HepG2 (cell line): ENCODE measurements around the gene CISD3. TPM values are rescaled to one million over a fixed set of nuclear protein-coding genes. Genes with fewer than 3 reads are reported as not detected.

Experiments
- ARNTL ChIP-seq: sonication (generic); formaldehyde crosslinking; IDR thresholded peaks from 2 replicates; pipeline ENCODE4 v1.4.0; 2020; ENCODE audit warnings: mild to moderate bottlenecking, missing genetic modification reagents
- ASH2L ChIP-seq: fragments of 300-600, 200-600 bp; sonication (generic); IDR thresholded peaks from 2 replicates; pipeline ENCODE4 v1.7.0; 2017; ENCODE audit warnings: low read depth, mild to moderate bottlenecking, moderate library complexity, mixed read lengths, low read length; ENCODE audit not compliant: insufficient read length
- CREM ChIP-seq, 2 experiments: sonication (generic) in 1 of 2; formaldehyde crosslinking in 1 of 2; IDR thresholded peaks; 2 replicates each; pipeline versions ENCODE4 v1.4.0 to v1.6.1; 2016 to 2020; ENCODE audit warnings: antibody characterized with exemption in 1 of 2, mild to moderate bottlenecking in 1 of 2, missing genetic modification reagents in 1 of 2
- EZH2 ChIP-seq: conservative IDR thresholded peaks from 2 replicates; pipeline ENCODE4 v1.6.1; 2012; ENCODE audit warnings: mild to moderate bottlenecking, low read depth, low read length, moderate library complexity
- NFKB2 ChIP-seq: sonication (generic); formaldehyde crosslinking; IDR thresholded peaks from 2 replicates; pipeline ENCODE4 v1.4.0; 2020; ENCODE audit warnings: missing genetic modification reagents, borderline replicate concordance
- ZC3H4 ChIP-seq: sonication (generic); formaldehyde crosslinking; IDR thresholded peaks from 2 replicates; pipeline ENCODE4 v1.4.0; 2020; ENCODE audit warnings: missing genetic modification reagents, borderline replicate concordance
- ZIK1 ChIP-seq: sonication (generic); formaldehyde crosslinking; IDR thresholded peaks from 2 replicates; pipeline ENCODE4 v1.5.0; 2020; ENCODE audit warnings: mild to moderate bottlenecking, low read depth, missing genetic modification reagents, borderline replicate concordance
- ZNF225 ChIP-seq: sonication (generic); formaldehyde crosslinking; IDR thresholded peaks from 2 replicates; pipeline ENCODE4 v1.4.0; 2020; ENCODE audit warnings: mild to moderate bottlenecking, missing genetic modification reagents
- ZNF251 ChIP-seq: sonication (generic); formaldehyde crosslinking; IDR thresholded peaks from 2 replicates; pipeline ENCODE4 v1.9.0; 2021; ENCODE audit warnings: mild to moderate bottlenecking, missing genetic modification reagents
- ZNF317 ChIP-seq: sonication (generic); formaldehyde crosslinking; IDR thresholded peaks from 2 replicates; pipeline ENCODE4 v1.5.0; 2020; ENCODE audit warnings: mild to moderate bottlenecking, missing genetic modification reagents
- ZNF451 ChIP-seq: sonication (generic); formaldehyde crosslinking; IDR thresholded peaks from 2 replicates; pipeline ENCODE4 v1.5.0; 2020; ENCODE audit warnings: mild to moderate bottlenecking, missing genetic modification reagents
- ZNF558 ChIP-seq: sonication (generic); formaldehyde crosslinking; IDR thresholded peaks from 2 replicates; pipeline ENCODE4 v1.9.0; 2022; ENCODE audit warnings: mild to moderate bottlenecking, missing genetic modification reagents, borderline replicate concordance
- ZNF577 ChIP-seq: sonication (generic); formaldehyde crosslinking; IDR thresholded peaks from 2 replicates; pipeline ENCODE4 v1.4.0; 2020; ENCODE audit warnings: mild to moderate bottlenecking, low read depth, missing genetic modification reagents, borderline replicate concordance
- ZNF616 ChIP-seq: sonication (generic); formaldehyde crosslinking; IDR thresholded peaks from 2 replicates; pipeline ENCODE4 v1.5.0; 2020; ENCODE audit warnings: low read depth, mild to moderate bottlenecking, missing genetic modification reagents
- ZNF660 ChIP-seq: sonication (generic); formaldehyde crosslinking; IDR thresholded peaks from 2 replicates; pipeline ENCODE4 v1.5.1; 2020; ENCODE audit warnings: mild to moderate bottlenecking, low read depth, missing genetic modification reagents, borderline replicate concordance
- polyA plus RNA-seq, 8 experiments: library from polyadenylated mRNA; depleted of rRNA in 3 of 8; stranded (reverse) in 7 of 8; unstranded in 1 of 8; fragments of >200 nt; fragmentation: Illumina TruSeq in 4 of 8; extraction: Trizol in 4 of 8; gene quantifications; 2 replicates each; pipeline versions ENCODE4 v1.2.1 to v1.2.3, GENCODE V29; 2011 to 2016; ENCODE audit warnings: low read depth in 4 of 8, missing spikeins in 1 of 8, mixed read lengths in 1 of 8; ENCODE audit not compliant: insufficient read depth in 1 of 8
- total RNA-seq, 5 experiments: library from RNA; depleted of rRNA; stranded (reverse); fragments of >200 nt; fragmentation: Illumina TruSeq; extraction: Trizol; gene quantifications; 2 replicates each; pipeline ENCODE4 v1.2.3, GENCODE V29; 2016; ENCODE audit warnings: low read depth in 1 of 5
- TF ChIP-seq, protein P1 (sequence below): IDR thresholded peaks from 2 replicates; pipeline ENCODE4 v1.4.0; 2020; ENCODE audit warnings: mild to moderate bottlenecking, missing genetic modification reagents
- TF ChIP-seq, protein P2 (sequence below): sonication (generic); formaldehyde crosslinking; conservative IDR thresholded peaks from 2 replicates; pipeline ENCODE4 v1.8.0; 2022; ENCODE audit warnings: mild to moderate bottlenecking, moderate library complexity, missing genetic modification reagents
- TF ChIP-seq, protein P3 (sequence below): IDR thresholded peaks from 2 replicates; pipeline ENCODE4 v1.6.1; 2016

The CISD3 gene
- total and polyA plus RNA-seq, 2 of the 13 experiments (the other 11 are each of a cell fraction or from before 2014, with no cell fraction given), result 30.0 to 34.1 TPM

DNA sequence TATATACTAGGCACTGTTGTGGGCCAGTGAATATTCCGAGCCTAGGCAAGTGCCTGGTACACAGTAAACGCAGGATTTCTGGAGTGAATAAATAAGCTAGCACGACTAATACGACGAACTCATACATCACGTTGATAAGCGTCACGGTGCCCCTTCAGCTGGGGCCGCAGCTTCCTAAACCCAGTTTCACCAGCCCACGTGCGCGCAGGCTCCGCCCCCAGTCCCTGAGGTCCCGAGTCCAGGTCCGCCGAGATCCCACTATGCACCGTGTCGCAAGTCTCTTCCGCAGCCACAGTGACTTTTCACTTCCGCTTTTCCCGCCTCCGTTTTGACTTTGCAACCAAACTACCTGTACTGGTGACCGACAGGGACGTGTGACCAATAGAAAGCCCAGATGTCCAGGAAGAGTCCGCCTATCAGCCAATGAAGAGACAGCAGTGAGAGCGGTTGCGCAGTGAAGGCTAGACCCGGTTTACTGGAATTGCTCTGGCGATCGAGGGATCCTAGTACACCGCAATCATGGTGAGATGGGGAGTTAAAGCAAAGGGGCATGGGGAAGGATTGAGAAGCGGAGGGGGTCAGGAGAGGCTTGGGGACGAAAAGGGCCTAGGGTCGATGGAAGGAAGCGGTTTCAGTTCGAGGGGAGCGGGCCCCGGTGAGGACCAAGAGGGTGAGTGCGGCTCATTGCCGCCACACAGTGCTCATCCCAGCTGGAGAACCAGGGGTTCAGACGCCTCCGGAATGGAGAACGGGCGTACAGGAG is 22.3 kb downstream of the CISD3 start, which contains the start of gene PSMB3 (continued):
- TF ChIP-seq ZIK1 (no peak; the same call in 1 of the 2 replicates), ARNTL (CRISPR knock-in tag) (peak; percentile 93), ZNF451 (peak; percentile 55; the same call in 1 of the 2 replicates), ZNF251 (CRISPR knock-in tag) (no peak), ZNF317 (CRISPR knock-in tag) (no peak), ZNF577 (CRISPR knock-in tag) (no peak), ZNF558 (CRISPR knock-in tag) (peak; percentile 33; the same call in 1 of the 2 replicates), NFKB2 (CRISPR knock-in tag) (peak; percentile 57; the same call in 1 of the 2 replicates), ZNF660 (CRISPR knock-in tag) (no peak), ZNF225 (CRISPR knock-in tag) (peak; percentile 53; the same call in 1 of the 2 replicates), ZNF616 (peak; percentile 40; the same call in 1 of the 2 replicates), ZC3H4 (CRISPR knock-in tag) (no peak), CREM (IDR thresholded peaks at IDR 0.05) (peak; percentile 94), CREM (CRISPR knock-in tag; IDR thresholded peaks at IDR 0.05) (no peak), ASH2L (peak; percentile 97), EZH2 (no peak)
- TF ChIP-seq, protein P1, sequence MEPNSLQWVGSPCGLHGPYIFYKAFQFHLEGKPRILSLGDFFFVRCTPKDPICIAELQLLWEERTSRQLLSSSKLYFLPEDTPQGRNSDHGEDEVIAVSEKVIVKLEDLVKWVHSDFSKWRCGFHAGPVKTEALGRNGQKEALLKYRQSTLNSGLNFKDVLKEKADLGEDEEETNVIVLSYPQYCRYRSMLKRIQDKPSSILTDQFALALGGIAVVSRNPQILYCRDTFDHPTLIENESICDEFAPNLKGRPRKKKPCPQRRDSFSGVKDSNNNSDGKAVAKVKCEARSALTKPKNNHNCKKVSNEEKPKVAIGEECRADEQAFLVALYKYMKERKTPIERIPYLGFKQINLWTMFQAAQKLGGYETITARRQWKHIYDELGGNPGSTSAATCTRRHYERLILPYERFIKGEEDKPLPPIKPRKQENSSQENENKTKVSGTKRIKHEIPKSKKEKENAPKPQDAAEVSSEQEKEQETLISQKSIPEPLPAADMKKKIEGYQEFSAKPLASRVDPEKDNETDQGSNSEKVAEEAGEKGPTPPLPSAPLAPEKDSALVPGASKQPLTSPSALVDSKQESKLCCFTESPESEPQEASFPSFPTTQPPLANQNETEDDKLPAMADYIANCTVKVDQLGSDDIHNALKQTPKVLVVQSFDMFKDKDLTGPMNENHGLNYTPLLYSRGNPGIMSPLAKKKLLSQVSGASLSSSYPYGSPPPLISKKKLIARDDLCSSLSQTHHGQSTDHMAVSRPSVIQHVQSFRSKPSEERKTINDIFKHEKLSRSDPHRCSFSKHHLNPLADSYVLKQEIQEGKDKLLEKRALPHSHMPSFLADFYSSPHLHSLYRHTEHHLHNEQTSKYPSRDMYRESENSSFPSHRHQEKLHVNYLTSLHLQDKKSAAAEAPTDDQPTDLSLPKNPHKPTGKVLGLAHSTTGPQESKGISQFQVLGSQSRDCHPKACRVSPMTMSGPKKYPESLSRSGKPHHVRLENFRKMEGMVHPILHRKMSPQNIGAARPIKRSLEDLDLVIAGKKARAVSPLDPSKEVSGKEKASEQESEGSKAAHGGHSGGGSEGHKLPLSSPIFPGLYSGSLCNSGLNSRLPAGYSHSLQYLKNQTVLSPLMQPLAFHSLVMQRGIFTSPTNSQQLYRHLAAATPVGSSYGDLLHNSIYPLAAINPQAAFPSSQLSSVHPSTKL, result peak; percentile 67
- TF ChIP-seq, protein P2, sequence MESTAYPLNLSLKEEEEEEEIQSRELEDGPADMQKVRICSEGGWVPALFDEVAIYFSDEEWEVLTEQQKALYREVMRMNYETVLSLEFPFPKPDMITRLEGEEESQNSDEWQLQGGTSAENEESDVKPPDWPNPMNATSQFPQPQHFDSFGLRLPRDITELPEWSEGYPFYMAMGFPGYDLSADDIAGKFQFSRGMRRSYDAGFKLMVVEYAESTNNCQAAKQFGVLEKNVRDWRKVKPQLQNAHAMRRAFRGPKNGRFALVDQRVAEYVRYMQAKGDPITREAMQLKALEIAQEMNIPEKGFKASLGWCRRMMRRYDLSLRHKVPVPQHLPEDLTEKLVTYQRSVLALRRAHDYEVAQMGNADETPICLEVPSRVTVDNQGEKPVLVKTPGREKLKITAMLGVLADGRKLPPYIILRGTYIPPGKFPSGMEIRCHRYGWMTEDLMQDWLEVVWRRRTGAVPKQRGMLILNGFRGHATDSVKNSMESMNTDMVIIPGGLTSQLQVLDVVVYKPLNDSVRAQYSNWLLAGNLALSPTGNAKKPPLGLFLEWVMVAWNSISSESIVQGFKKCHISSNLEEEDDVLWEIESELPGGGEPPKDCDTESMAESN, result peak; percentile 50
- TF ChIP-seq, protein P3, sequence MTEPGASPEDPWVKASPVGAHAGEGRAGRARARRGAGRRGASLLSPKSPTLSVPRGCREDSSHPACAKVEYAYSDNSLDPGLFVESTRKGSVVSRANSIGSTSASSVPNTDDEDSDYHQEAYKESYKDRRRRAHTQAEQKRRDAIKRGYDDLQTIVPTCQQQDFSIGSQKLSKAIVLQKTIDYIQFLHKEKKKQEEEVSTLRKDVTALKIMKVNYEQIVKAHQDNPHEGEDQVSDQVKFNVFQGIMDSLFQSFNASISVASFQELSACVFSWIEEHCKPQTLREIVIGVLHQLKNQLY, result peak; percentile 26
